HG03520 (cell line): Measurements from ENCODE around the gene NAT16.
"Not testable (repeated sequence)": the region's sequence is repeated elsewhere in the genome, so short reads cannot be mapped to it uniquely, and the experiment has no call there.

Experiments
- ATAC-seq: cut with Tn5 transposase; IDR thresholded peaks from one replicate; pipeline ENCODE4 v1.9.1; 2021; ENCODE audit warnings: mild to moderate bottlenecking, moderate library complexity; ENCODE audit not compliant: unreplicated experiment

NAT16 gene

DNA sequence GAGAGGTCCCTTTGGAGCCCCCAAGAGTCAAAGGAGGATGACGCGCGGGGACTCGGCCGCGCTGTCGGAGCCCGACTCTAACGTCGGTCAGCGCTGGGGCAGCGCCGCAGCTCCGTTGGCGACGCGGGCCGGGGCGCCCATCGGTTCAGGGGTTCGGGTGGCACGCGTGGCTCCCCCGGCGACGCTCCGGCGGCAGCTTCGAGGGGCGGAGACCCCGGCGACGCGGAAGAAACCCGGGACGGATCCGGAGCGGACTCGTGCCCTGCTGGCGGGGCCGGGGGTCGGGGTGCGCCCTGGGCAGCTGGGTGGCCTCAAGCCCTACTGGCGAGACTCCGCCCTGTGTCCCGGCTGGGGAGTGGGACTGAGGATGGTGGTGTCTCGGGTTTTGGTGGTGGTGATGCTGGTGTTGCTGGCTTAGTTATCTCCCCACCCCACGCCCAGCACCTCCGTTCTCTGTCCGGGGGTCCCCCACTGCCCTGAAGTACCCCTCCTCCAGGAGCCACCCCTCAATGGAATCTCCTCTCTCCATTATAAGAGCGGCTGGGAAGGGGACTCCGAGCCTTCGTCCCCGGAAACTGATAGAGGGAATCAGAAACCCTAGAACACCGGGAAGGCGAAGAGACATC, at the start of gene NAT16:
Gene NAT16, minus strand, starts transcription at position 164 of the 626 bp plus-strand sequence. CDS start 5,486 bp downstream, outside the sequence.
- ATAC-seq: no peak

DNA sequence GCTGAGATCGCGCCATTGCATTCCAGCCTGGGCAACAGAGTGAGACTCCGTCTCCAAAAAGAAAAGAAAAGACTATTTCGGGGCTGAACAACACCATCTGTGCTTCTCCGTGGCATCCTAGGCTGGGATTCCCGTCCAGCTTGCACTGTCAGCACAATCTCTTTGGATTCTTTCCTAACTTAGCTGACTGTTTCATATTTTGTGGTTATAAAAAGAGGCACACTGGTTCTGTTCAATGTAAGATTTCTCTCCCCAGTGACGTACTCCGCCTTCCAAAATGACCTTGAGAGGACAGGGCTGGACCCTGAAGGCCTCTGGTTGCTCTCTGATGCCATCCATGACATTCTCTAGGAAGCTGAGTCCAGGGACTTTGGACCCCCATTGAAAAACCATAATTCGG, 46.6 kb upstream of the NAT16 start:
- ATAC-seq: no peak

DNA sequence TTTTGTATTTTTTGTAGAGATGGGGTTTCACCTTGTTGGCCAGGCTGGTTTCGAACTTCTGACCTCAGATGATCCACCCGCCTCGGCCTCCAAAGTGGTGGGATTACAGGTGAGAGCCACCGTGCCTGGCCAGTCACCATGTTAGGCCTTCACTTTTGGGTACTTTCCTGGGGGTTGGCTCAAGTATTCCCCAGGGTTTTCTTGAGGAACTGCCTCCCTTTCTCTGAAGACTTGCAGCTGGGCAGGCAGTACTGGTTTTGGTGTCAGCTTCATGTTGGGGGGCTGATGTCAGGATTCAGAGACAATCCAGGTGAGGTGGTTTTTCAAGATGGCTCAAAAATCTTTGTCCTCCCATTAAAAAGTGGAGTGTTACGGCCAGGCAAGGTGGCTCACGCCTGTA, 45.6 kb upstream of the NAT16 start:
- ATAC-seq: no peak

DNA sequence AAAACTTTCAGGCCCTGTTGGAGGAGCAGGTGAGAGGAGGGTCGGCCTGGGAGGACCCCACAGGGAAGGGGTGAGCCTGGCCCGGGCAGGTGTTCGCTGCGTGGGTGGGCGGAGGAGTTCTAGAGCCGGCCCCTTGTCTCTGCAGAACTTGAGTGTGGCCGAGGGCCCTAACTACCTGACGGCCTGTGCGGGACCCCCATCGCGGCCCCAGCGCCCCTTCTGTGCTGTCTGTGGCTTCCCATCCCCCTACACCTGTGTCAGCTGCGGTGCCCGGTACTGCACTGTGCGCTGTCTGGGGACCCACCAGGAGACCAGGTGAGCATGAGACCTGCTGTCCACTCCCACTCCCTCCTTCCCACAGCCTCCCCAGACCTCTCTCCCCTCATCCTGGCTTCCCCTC, 43.4 kb upstream of the NAT16 start:
- no peak for ATAC-seq

DNA sequence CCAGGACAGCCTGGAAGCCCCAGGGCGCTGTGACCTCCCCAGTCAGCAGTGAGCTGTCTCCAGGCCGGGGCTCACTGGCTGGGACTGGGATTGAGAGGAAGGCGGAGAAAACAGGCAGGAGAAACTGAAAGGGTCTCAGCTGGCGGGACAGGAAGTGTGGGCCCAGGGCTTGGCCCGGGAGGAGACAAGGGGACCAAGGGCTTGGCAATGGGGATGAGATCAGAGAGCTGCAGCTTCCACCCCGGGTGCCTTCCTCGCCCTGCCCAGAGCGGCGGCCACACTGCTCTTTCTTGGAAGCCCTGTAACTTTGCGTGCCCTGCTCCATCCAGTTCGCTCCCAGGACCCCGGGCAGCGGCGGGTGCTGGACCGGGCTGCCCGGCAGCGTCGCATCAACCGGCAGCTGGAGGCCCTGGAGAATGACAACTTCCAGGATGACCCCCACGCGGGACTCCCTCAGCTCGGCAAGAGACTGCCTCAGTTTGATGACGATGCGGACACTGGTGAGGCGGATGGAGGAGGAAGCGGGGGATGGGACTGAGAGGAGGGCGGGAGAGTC, 42.3 kb upstream of the NAT16 start:
- ATAC-seq: no peak

DNA sequence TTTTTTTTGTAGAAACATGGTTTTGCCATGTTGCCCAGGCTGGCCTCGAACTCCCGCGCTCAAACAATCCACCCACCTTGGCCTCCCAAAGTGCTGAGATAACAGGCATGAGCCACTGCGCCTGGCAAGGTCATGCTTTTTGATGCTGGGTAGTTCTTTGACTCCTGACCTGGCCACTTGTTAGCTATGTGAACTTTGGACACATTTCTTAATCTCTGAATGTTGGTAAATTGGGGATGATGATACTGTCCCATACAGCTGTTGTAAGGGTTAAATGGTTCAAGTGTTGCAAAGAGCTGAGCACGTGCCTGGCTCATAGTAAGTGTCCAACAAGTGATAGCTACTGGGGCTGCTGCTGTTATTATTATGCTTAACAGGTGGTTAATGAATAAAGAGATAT, 40.2 kb upstream of the NAT16 start:
- ATAC-seq: no peak

DNA sequence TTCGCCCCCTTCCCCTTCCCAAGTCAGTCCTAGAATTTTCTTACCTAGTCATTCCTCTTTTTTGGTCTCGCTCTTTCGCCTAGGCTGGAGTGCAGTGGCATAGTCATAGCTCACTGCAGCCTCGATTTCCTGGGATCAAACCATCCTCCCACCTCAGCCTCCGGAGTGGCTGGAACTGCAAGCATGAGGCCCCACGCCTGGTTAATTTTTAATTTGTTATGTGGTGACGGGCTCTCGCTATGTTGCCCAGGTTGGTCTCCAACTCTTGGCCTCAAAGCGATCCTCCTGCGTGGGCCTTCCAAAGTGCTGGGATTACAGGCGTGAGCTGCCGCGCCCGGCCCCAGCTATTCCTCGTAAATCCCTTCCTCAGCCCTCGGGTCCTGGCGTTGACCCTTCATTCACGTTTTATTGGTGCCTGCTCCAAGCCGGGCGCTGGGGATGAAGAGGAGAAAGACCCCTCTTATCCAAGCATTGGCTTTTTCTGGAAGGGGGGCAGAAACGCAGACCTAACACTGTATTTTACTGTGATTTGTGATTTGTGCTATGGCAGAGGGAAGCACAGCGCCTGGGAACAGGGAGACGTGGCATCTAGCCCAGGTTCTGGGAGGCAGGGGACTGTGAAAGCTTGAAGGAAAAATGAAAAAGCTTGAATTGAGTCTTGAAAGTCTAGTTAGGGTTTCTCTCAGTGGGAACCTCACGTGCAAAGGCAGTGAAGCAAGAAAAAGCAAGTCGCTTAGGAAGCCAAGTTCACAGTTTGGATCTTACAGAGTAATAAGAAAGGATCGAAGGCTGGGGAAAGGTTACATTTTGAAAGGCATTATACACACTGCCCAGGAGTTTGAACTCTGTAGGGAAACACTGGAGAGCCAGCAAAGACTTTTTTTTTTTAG, 38.4 kb upstream of the NAT16 start:
- ATAC-seq: no peak

DNA sequence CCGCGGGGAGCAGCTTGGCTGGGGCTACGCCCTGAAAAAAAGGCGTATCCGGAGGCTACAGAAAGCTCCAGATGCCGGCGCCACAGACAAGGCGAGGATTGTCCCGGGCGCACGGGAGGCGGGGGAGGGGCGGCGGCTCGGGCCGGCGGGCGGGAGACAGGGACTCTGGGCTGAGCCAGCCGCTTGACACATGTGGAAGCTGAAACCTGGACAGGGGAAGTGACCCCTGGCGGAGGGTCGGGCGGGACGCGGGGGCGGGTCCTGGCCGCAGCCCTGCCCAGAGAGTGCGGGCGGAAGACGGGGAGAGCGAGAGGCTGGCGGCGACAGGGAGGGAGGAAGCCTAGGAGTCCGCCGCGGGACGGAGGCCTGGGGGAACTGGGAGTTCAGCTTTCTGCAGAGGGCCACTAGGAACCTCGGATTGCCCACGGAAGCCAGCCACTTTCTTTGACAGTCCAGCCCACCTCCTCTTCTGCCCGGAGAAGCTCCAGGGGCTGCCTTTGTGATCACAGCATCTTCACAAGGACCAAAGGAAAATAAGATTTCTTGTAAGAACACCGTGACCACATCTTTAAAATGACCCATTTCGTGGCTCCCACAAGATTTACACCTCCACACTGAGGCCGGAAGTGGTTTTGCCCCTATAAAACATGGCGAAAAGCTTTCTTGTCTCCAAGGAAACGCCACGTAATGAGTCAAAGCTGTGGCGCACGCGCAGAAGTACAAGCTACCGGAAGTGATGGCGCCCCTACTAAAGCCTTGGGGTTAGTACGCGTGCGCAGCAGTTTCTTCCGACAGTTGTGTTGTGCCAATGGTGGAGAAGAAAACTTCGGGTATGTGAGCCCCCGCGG, 37.5 kb upstream of the NAT16 start, which contains the start of the genes PLOD3 and ZNHIT1:
Gene PLOD3, minus strand, starts transcription at position 194 of the 848 bp plus-strand sequence. CDS start 307 bp downstream, outside the sequence.
Gene ZNHIT1, plus strand, starts transcription at position 778 of the 848 bp plus-strand sequence. Its CDS starts 31 bp downstream, at position 809.
- ATAC-seq: peak; percentile 68

DNA sequence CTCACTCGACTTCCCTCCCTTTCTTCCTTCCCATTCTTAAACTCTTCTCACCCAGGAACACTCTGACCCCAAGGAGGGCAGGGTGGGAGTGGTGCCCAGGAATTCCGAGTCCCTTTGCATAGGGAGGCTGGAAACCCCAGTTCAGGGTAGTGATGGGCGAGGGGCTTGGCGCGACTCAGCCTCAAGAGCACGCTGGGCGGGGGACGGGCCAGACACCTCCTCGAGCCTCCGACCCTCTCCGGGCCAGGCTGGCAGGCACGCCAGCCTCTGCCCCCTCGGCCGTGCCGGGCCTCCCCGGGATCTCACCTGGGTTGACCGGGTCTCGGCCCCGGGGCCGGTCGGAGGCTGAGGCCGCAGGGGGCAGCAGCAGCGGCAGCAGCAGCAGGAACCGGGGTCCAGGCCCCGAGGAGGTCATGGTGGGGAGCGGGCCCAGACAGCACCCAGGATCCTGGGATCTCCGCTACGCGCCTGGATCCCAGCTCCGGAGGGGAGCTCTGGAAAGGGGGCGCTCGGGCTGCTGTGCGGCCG, 36.8 kb upstream of the NAT16 start:
- ATAC-seq: peak; percentile 13

DNA sequence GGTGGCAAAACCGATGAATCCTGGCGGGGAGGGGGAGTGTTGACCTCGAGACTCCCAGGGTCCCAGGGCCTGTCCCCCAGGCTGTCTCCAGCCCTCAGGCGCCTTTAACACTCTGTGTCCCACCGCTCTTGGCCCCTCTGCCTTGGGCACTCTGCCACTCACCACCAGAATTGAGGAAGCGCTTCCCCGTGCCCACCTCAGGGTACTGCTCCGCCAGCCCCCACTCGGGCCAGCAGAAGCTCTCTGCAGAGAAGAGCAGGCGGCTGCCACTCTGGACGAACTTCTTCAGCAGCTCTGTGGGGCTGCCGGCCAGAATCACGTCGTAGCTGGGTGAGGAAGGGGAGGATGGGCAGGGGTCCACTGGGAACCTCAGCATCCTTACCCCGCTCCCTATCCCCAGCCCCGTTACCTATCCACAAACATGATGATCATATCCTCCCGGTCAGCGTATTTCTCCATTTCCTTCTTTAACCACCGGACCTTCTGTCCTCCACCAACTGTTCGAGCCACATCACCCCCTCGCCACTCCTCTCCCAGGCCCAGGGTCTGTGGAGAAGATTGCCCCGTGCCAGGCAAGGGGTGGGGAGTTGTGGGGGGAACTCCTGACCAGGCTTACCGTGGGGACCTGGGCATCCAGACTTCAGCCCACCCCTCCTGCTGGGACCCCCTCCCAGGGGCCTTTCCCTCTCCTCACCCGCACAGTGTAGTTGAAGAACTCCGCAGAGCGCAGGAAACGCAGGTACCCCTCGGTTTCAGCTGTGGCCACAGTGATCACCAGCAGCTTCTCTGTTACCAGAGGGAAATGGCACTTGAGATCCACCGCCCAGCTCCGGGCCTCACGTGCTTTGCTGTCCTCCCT, 36.1 kb upstream of the NAT16 start:
- ATAC-seq: no peak

DNA sequence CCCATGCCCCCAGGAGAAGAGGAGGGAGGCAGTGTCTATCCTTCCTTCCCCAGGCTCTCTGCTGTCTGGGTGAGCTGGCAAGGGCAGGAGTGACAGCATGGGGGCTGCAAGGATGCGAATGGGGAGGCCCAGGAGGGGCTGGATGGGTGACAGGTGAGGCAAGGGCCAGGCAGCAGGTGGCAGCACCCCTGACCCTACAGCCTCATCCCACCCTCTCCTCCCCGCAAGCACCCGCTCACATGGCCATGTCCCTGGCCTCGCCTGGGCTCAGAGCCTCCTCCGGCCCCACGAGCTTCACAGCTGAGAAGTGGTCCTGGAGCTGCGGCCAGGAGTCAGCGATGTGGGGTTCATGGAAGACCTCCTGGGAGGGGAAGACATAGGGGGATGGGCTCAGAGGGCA, 31.9 kb upstream of the NAT16 start:
- ATAC-seq: no peak

DNA sequence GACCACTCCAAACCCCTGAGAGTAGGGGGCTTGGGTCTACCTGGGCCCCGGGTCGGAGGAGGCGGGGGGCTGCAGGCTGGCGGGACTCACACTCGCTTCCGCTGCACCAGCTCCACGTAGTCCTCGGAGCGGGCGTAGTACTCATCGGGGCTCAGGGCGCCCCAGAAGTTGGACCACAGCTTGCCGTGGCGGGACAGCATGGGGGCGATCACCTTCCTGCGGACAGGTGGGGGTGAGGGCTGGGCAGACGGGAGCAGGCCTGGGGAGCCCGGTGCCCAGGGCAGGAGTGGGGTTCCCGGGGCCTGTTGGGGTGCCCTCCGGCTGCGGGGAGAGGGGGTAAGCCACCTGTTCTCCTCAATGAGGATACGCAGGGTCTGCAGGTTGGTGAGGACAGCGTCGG, 31.4 kb upstream of the NAT16 start:
- ATAC-seq: no peak

DNA sequence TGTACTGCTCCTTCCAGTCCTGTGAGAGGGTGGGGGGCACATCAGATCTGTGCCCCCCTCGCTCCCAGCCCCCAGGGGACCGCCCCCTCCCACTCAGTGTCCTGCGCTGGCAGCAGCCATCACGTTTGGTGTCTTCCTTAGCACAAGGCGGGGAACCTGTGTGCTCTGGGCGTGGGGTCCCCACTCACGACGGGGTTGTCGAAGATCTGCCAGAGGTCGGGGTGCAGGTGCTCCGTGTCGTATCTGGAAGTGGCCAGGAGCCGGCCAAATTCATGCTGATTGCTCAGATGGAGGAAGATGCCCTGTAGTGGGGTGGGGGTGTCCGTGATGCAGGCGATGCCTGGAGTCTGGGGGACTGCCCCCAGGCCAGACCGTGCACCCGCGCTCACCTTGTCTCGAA, 30.1 kb upstream of the NAT16 start:
- ATAC-seq: no peak

DNA sequence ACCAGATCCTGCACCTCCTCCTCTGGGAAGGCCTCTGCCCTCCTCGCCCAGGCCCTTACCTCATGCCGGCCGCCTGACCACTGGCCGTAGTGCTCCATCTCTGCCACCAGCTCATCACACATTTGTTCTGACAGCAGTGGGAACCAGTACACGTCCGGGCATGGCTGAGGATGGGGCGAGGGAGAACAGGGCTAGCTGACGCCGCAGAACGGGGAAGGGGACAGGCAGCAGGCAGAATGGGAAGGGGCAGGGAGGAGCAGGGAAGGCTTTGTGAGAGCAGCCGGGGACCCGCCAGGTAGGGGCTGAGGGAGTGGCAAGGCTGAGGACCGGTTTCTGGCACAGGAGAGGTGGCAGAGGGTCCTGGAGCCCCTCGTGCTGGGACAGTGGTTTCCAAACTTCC, 28.7 kb upstream of the NAT16 start:
- ATAC-seq: no peak

DNA sequence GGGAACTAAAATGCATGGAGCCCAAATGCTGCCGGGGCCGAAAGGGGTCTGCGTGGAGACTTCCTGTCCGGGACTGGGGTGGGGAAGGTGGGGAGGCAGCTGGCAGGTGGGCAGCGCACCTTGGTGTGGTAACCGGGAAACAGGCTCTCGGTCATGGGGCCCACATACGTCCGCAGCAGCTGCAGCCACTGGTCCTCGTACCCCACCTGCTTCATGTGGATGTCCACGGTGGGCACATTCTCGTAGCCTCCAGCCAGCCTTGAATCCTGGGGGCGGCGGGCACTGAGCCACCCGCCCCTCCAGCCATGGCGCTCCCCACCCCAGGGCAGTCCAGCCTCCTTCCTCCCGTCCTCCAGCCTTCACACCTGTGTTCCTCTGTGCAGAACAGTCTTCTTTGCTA, 27.4 kb upstream of the NAT16 start:
- ATAC-seq: no peak

DNA sequence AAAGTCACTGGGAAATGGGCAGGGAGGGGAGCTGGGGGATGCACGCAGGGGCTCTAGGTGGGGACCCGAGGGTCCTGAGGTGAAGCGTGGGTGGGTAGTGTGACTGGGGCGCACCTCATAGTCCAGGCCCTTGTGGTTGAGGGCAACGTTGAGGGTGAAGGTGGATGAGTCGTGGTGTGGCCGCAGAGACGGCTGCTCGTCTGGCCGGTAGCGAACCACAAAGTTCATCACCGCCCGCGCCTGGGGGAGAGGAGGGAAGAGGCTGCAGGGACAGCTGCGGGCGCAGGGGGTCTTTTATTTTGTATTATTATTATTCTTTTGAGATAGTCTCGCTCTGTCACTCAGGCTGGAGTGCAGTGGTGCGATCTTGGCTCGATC, 26.6 kb upstream of the NAT16 start:
- ATAC-seq: no peak

DNA sequence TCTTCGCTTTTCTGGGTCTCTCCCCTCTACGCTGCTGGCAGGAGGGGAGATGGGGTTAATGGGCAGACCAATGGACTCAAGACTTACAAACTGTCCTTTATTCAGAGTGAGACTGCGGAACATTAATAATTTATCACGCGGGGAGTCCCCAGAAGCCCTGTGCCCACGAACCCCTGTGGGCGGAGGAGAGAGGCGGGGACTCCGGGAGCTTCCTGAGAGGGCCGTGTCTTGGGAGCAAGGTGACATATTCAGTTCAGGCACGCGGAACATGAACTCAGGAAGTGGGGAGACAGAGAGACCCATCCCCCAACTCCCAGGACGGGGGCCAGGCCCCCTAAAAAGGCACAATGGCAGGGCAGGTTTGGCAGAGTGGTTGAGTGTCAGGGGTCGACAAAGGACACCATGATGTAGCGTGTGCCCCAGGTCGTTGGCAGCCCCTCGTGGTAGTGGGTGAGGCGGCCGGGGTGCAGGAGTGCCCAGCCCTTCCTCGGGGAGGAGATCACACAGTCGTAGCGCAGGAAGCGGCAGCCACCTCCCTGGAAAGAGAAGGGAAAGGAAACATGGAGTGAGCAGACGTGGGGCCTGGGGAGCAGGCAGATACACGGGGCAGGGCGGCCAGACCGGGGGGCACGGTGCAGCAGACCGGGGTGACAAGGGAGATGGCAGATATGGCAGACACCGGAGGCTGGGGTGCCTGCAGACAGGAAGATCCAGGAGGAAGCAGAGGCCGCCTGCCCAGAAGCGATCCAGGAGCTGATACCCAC, 26.0 kb upstream of the NAT16 start:
- ATAC-seq: no peak

DNA sequence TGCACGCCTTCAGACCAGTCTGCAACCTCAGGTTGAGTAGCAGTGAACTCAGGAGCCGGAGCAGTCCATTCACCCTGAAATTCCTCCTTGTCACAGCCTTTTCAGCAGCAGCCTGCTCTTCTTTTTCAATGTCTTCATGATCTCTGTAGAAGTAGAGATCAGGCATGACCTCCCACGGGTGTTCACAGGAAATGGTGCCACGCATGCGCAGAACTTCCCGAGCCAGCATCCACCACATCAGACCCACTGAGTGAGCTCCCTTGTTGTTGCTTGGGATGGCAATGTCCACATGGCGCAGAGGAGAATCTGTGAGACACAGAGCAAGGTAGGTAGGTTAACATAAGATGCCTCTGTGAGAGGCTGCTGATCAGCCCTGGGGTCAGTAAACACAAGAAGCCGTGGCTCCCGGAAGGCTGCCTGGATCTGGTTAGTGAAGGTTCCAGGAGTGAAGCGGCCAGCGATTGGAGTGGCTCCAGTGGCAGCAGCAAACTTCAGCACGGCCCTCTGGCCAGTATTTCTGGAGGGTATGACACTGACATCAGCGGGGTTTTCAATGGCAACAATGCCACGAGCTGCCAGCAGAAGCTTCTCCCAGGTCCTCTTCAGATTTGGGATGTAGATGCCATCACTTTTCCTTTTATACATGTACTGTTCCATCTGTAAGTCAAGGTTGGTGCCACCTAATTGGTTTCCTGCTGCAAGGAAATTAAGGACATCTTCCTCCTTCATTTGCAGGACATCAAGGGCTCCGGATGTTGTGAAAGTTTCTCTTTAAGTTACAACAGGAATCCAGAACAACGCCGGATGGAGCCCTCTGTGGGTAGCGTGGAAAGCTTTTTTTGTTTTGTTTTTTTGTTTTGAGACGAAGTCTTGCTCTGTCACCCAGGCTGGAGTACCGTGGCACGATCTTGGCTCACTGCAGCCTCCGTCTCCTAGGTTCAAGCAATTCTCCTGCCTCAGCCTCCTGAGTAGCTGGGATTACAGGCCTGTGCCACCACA, 23.9 kb upstream of the NAT16 start:
- not testable (repeated sequence) for ATAC-seq
